ENCODE results near the gene SNF8. TPM values are rescaled to one million over a fixed set of nuclear protein-coding genes. Genes with fewer than 3 reads are reported as not detected.
A peak's percentile ranks its signal among the peaks of the same experiment; 100 is the strongest.

Gene SNF8
- total RNA-seq, 1 donor, result 63.7 TPM

DNA sequence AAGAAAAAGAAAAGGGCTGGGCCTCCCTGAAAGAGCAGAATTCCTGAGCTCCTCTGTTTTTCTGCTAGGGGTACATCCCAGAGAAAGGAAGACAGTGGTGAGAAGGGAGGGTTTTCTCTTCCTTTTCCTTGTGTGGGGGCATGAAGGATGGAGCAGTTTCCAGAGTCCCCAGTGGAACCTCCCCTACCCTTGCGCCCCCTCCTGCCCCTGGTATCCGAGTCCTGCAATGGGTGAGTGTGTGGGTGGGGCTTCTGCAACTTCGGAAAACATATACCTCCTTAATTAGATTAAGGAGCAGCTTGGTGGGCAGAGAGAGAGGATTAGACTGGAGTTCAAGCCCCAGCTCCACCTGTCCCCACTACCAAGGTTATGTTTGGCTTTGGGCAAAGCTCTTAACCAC, 29.2 kb upstream of the SNF8 start:
- TF ChIP-seq, protein P1, sequence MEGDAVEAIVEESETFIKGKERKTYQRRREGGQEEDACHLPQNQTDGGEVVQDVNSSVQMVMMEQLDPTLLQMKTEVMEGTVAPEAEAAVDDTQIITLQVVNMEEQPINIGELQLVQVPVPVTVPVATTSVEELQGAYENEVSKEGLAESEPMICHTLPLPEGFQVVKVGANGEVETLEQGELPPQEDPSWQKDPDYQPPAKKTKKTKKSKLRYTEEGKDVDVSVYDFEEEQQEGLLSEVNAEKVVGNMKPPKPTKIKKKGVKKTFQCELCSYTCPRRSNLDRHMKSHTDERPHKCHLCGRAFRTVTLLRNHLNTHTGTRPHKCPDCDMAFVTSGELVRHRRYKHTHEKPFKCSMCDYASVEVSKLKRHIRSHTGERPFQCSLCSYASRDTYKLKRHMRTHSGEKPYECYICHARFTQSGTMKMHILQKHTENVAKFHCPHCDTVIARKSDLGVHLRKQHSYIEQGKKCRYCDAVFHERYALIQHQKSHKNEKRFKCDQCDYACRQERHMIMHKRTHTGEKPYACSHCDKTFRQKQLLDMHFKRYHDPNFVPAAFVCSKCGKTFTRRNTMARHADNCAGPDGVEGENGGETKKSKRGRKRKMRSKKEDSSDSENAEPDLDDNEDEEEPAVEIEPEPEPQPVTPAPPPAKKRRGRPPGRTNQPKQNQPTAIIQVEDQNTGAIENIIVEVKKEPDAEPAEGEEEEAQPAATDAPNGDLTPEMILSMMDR (IDR thresholded peaks at IDR 0.05; ENCODE audit: extremely low read depth, low read depth, low read length), result no peak
- DNase-seq (ENCODE audit: insufficient read length, low spot score, missing footprints), result no peak
- Histone ChIP-seq H3K36me3 (ENCODE audit: insufficient read depth, low read length) (no peaks in the 10 kb centered on the region), H3K27ac (ENCODE audit: low read depth, low read length) (no peak overlapping the region), H3K9me3 (ENCODE audit: low read depth, low read length) (no peaks in the 10 kb centered on the region), H3K4me2 (ENCODE audit: insufficient read depth, low read length) (no peak overlapping the region), H4K20me1 (ENCODE audit: insufficient read depth, low read length) (no peaks in the 10 kb centered on the region), H2AFZ (ENCODE audit: low read length) (peak overlapping the region; percentile 2), H3K27me3 (ENCODE audit: insufficient read depth, low read length) (no peaks in the 10 kb centered on the region), H3K4me1 (ENCODE audit: insufficient read depth, low read length) (peaks cover 21% of the 10 kb centered on the region), H3K79me2 (ENCODE audit: insufficient read depth, low read length) (no peaks in the 10 kb centered on the region), H3K4me3 (ENCODE audit: insufficient read depth, low read length) (no peak overlapping the region)

DNA sequence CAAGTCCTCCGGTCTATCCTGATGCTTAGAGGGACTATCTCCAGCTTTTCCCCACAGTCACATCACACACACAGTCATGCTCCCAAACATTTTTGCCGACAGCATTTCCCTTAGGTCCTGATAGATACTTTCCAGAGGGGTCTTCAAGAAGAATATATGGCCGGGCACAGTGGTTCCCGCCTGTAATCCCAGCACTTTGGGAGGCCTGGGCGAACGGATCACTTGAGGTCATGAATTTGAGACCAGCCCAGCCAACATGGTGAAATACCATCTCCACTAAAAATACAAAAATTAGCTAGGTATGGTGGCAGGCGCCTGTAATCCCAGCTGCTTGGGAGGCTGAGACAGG, 28.1 kb upstream of the SNF8 start:
- H3K4me3 ChIP-seq (ENCODE audit: insufficient read depth, low read length), result peak overlapping the region; percentile 49
- DNase-seq (ENCODE audit: insufficient read length, low spot score, missing footprints), result no peak
- TF ChIP-seq, protein P1 (IDR thresholded peaks at IDR 0.05; ENCODE audit: extremely low read depth, low read depth, low read length), result no peak
- H3K36me3 ChIP-seq (ENCODE audit: insufficient read depth, low read length), result no peaks in the 10 kb centered on the region
- no peaks in the 10 kb centered on the region for H3K27me3 ChIP-seq (ENCODE audit: insufficient read depth, low read length)
- no peaks in the 10 kb centered on the region for H4K20me1 ChIP-seq (ENCODE audit: insufficient read depth, low read length)
- H3K27ac ChIP-seq (ENCODE audit: low read depth, low read length), result peak overlapping the region; percentile 93
- H3K79me2 ChIP-seq (ENCODE audit: insufficient read depth, low read length), result no peaks in the 10 kb centered on the region
- peak overlapping the region; percentile 79 for H3K4me2 ChIP-seq (ENCODE audit: insufficient read depth, low read length)
- H3K9me3 ChIP-seq (ENCODE audit: low read depth, low read length), result no peaks in the 10 kb centered on the region
- H3K4me1 ChIP-seq (ENCODE audit: insufficient read depth, low read length), result peaks cover 21% of the 10 kb centered on the region
- H2AFZ ChIP-seq (ENCODE audit: low read length), result peak overlapping the region; percentile 69

DNA sequence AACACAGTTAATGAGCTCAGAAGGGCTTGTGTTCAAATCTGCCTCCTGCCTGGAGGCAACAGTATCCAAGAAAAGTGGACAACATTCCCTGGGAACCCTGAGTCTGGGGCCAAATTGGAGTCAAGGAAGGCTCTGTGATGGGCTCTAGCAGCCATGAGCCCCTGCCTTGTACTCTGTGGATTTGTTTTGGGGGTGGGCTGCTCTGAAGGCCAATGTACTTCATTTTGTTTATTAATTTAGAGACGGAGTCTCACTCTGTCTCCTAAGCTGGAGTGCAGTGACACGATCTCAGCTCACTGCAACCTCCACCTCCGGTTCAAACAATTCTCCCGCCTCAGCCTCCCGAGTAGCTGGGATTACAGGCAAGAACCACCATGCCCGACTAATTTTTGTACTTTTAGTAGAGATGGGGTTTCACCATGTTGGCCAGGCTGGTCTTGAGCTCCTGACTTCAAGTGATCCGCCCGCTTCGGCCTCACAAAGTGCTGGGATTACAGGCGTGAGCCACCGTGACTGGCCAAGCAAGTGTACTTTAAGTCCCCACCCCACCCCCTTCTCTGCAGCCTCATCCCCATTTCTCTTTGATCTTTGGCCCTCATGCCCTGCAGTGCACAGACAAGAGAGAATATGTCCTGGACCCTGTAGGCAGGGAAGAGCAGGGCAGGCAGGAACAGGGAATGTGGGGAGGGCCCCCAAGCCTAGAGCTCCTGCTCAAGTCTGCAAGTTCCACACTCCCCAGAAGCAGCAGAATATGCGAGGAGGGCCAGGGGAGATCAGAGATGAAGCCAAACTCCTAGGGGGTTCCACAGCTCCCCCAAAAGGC, 26.4 kb upstream of the SNF8 start:
- H3K9me3 ChIP-seq (ENCODE audit: low read depth, low read length), result no peaks in the 10 kb centered on the region
- no peak overlapping the region for H3K4me3 ChIP-seq (ENCODE audit: insufficient read depth, low read length)
- no peaks in the 10 kb centered on the region for H3K36me3 ChIP-seq (ENCODE audit: insufficient read depth, low read length)
- DNase-seq (ENCODE audit: insufficient read length, low spot score, missing footprints), result no peak
- H4K20me1 ChIP-seq (ENCODE audit: insufficient read depth, low read length), result no peaks in the 10 kb centered on the region
- H3K4me2 ChIP-seq (ENCODE audit: insufficient read depth, low read length), result no peak overlapping the region
- peak overlapping the region; percentile 93 for H3K27ac ChIP-seq (ENCODE audit: low read depth, low read length)
- no peaks in the 10 kb centered on the region for H3K79me2 ChIP-seq (ENCODE audit: insufficient read depth, low read length)
- H2AFZ ChIP-seq (ENCODE audit: low read length), result no peak overlapping the region
- H3K4me1 ChIP-seq (ENCODE audit: insufficient read depth, low read length), result peaks cover 21% of the 10 kb centered on the region
- H3K27me3 ChIP-seq (ENCODE audit: insufficient read depth, low read length), result no peaks in the 10 kb centered on the region
- TF ChIP-seq, protein P1 (IDR thresholded peaks at IDR 0.05; ENCODE audit: extremely low read depth, low read depth, low read length), result no peak

DNA sequence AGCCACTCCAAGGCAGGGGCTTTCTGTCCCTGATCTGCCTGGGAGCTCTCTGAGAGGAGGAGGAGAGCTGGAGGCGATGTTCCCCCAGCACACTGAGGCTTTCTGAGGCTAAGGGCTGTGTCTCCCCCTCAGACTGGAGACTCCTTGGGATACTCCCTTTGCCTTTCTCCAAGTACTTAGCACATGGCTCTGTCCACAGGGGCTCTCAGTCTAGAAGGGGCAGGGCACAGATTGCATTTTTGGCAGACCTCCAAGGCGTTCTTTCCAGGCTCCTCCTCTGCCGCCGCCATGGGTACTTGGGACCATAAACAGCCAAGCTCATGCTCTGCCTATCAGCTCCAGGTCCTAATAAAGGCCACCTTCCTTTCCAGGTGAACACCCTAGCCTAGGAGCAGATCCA, 25.6 kb upstream of the SNF8 start:
- TF ChIP-seq, protein P1 (IDR thresholded peaks at IDR 0.05; ENCODE audit: extremely low read depth, low read depth, low read length), result no peak
- H3K4me2 ChIP-seq (ENCODE audit: insufficient read depth, low read length), result no peak overlapping the region
- no peaks in the 10 kb centered on the region for H3K9me3 ChIP-seq (ENCODE audit: low read depth, low read length)
- no peak overlapping the region for H3K4me3 ChIP-seq (ENCODE audit: insufficient read depth, low read length)
- H3K79me2 ChIP-seq (ENCODE audit: insufficient read depth, low read length), result no peaks in the 10 kb centered on the region
- no peak overlapping the region for H3K27ac ChIP-seq (ENCODE audit: low read depth, low read length)
- no peaks in the 10 kb centered on the region for H4K20me1 ChIP-seq (ENCODE audit: insufficient read depth, low read length)
- H3K36me3 ChIP-seq (ENCODE audit: insufficient read depth, low read length), result no peaks in the 10 kb centered on the region
- H2AFZ ChIP-seq (ENCODE audit: low read length), result peak overlapping the region; percentile 10
- no peak for DNase-seq (ENCODE audit: insufficient read length, low spot score, missing footprints)
- no peaks in the 10 kb centered on the region for H3K27me3 ChIP-seq (ENCODE audit: insufficient read depth, low read length)
- H3K4me1 ChIP-seq (ENCODE audit: insufficient read depth, low read length), result peaks cover 21% of the 10 kb centered on the region
